ENCODE measurements around the gene ZCCHC14.
"Not testable (repeated sequence)": the region's sequence is repeated elsewhere in the genome, so short reads cannot be mapped to it uniquely, and the experiment has no call there.

Gene ZCCHC14

GRCh38 chr16:87524407-87524806 lies 31.6 kb upstream of the ZCCHC14 start:
- no peak for DNase-seq (ENCODE audit: low read depth in 2 of 2)

GRCh38 chr16:87523605-87524004 lies 30.8 kb upstream of the ZCCHC14 start:
- DNase-seq (ENCODE audit: low read depth in 2 of 2) = not testable (repeated sequence)

GRCh38 chr16:87521764-87522163 lies 28.9 kb upstream of the ZCCHC14 start:
- DNase-seq (ENCODE audit: low read depth in 2 of 2) = not testable (repeated sequence)

GRCh38 chr16:87519170-87519569 lies 26.3 kb upstream of the ZCCHC14 start:
- not testable (repeated sequence) for DNase-seq (ENCODE audit: low read depth in 2 of 2)

GRCh38 chr16:87518430-87519051 lies 25.7 kb upstream of the ZCCHC14 start:
- DNase-seq (ENCODE audit: low read depth in 2 of 2) = not testable (repeated sequence)

GRCh38 chr16:87517610-87518429 lies 25.0 kb upstream of the ZCCHC14 start:
- not testable (repeated sequence) for DNase-seq (ENCODE audit: low read depth in 2 of 2)

- DNase-seq (ENCODE audit: low read depth in 2 of 2) = no peak
Measured at GRCh38 chr16:87516361-87516760, 23.5 kb upstream of the ZCCHC14 start.

GRCh38 chr16:87515475-87516330 lies 22.9 kb upstream of the ZCCHC14 start:
- DNase-seq (ENCODE audit: low read depth in 2 of 2) = no peak

- DNase-seq (ENCODE audit: low read depth in 2 of 2) = not testable (repeated sequence)
Measured at GRCh38 chr16:87509778-87510177, 17.0 kb upstream of the ZCCHC14 start.

- DNase-seq (ENCODE audit: low read depth in 2 of 2) = no peak
Measured at GRCh38 chr16:87507351-87508069, 14.7 kb upstream of the ZCCHC14 start.

- DNase-seq (ENCODE audit: low read depth in 2 of 2) = no peak
Measured at GRCh38 chr16:87506423-87507350, 13.9 kb upstream of the ZCCHC14 start.

GRCh38 chr16:87505834-87506233 lies 13.0 kb upstream of the ZCCHC14 start:
- DNase-seq (ENCODE audit: low read depth in 2 of 2) = no peak

- DNase-seq (ENCODE audit: low read depth in 2 of 2) = not testable (repeated sequence)
Measured at GRCh38 chr16:87503232-87503937, 10.6 kb upstream of the ZCCHC14 start.

GRCh38 chr16:87502308-87502969 lies 9.6 kb upstream of the ZCCHC14 start:
- no peak for DNase-seq (ENCODE audit: low read depth in 2 of 2)

GRCh38 chr16:87501117-87501516 lies 8.3 kb upstream of the ZCCHC14 start:
- DNase-seq (ENCODE audit: low read depth in 2 of 2) = no peak

- no peak for DNase-seq (ENCODE audit: low read depth in 2 of 2)
Measured at GRCh38 chr16:87499189-87499486, 6.3 kb upstream of the ZCCHC14 start.

- DNase-seq (ENCODE audit: low read depth in 2 of 2) = no peak
Measured at GRCh38 chr16:87498324-87499188, 5.7 kb upstream of the ZCCHC14 start.

- not testable (repeated sequence) for DNase-seq (ENCODE audit: low read depth in 2 of 2)
Measured at GRCh38 chr16:87497767-87498290, 5.0 kb upstream of the ZCCHC14 start.

Measured in stimulated activated CD4-positive, alpha-beta T cell treated with anti-CD3 and anti-CD28 coated beads, Interleukin-15, amount 100 ng/mL, for 48 hours (primary cell).